Endothelial cell (in vitro differentiated cells): ENCODE measurements around the gene ZNF487. TPM values are rescaled to one million over a fixed set of nuclear protein-coding genes. Genes with fewer than 3 reads are reported as not detected.

Experiments used
- DNase-seq: peaks from one replicate; pipeline ENCODE4 v3.0.0; 2021; ENCODE audit warnings: low spot score
- H3K27ac Mint-ChIP-seq: one replicate; pipeline ENCODE4 v1.8.0; 2021; ENCODE audit warnings: mixed read lengths, inconsistent platforms; ENCODE audit not compliant: unreplicated experiment
- H3K27me3 Mint-ChIP-seq: one replicate; pipeline ENCODE4 v1.8.0; 2021; ENCODE audit warnings: mild to moderate bottlenecking, moderate library complexity, mixed read lengths, inconsistent platforms; ENCODE audit not compliant: unreplicated experiment
- H3K36me3 Mint-ChIP-seq: one replicate; pipeline ENCODE4 v1.8.0; 2021; ENCODE audit warnings: mild to moderate bottlenecking, low read depth, mixed read lengths, inconsistent platforms; ENCODE audit not compliant: unreplicated experiment
- H3K4me1 Mint-ChIP-seq: one replicate; pipeline ENCODE4 v1.8.0; 2021; ENCODE audit warnings: mild to moderate bottlenecking, mixed read lengths, inconsistent platforms; ENCODE audit not compliant: unreplicated experiment
- H3K4me3 Mint-ChIP-seq: one replicate; pipeline ENCODE4 v1.8.0; 2021; ENCODE audit warnings: mild to moderate bottlenecking, mixed read lengths, inconsistent platforms; ENCODE audit not compliant: unreplicated experiment
- H3K9me3 Mint-ChIP-seq: one replicate; pipeline ENCODE4 v1.8.0; 2021; ENCODE audit warnings: mixed read lengths, inconsistent platforms; ENCODE audit not compliant: unreplicated experiment
- total RNA-seq: library from RNA; stranded (reverse); fragmentation: NEBNext Ultra II Directional; extraction: Animal tissue kit (Norgen Biotek cat#: 25700); gene quantifications from one replicate; pipeline ENCODE4 v1.2.1, GENCODE V29; 2021; ENCODE audit not compliant: unreplicated experiment
- TF ChIP-seq, protein P1 (sequence below): fragments of 200-600 bp; sonication (generic); IDR thresholded peaks from one replicate; pipeline ENCODE4 v1.5.0; 2021; ENCODE audit warnings: antibody characterized with exemption; ENCODE audit not compliant: unreplicated experiment

Gene ZNF487
- total RNA-seq, 1 donor from 2014 or later = 3.3 TPM

DNA sequence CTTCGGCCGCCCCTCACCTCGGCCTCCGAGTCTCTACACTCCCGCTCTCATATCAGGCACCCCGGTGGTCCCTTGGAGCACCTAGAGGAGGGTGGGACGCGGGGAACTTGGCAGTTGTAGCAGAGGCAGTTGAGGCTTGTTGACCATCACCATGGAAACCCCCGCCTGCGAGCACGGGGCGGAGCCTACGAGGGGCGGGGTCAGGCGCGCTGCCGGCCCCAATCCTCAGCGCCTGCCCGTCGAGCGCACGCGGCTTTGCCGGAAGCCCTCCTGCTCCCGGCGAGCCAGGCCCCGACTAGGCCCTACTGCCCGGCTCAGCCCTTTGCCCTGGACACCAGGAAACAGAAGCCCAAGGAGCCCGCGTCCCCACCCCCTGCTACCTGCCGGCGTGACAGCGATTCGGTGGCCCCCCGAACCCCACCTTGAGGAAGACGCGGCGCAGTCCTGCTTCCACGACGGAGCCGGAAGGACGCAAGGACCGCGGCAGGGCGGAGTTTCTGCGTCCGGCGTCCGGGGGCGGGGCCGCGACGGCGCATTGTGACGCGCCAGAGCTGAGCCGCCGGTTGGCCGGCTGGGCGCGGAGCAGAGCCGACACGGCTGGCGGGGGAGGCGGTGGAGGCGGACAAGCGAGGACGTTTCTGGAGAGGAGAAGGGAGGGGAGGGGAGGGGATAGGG, 28.1 kb upstream of the ZNF487 start, which contains the start of gene HNRNPF:
Gene HNRNPF, minus strand, starts transcription at position 477 of the 675 bp plus-strand sequence. CDS start 21,302 bp downstream, outside the sequence.
- TF ChIP-seq, protein P1, sequence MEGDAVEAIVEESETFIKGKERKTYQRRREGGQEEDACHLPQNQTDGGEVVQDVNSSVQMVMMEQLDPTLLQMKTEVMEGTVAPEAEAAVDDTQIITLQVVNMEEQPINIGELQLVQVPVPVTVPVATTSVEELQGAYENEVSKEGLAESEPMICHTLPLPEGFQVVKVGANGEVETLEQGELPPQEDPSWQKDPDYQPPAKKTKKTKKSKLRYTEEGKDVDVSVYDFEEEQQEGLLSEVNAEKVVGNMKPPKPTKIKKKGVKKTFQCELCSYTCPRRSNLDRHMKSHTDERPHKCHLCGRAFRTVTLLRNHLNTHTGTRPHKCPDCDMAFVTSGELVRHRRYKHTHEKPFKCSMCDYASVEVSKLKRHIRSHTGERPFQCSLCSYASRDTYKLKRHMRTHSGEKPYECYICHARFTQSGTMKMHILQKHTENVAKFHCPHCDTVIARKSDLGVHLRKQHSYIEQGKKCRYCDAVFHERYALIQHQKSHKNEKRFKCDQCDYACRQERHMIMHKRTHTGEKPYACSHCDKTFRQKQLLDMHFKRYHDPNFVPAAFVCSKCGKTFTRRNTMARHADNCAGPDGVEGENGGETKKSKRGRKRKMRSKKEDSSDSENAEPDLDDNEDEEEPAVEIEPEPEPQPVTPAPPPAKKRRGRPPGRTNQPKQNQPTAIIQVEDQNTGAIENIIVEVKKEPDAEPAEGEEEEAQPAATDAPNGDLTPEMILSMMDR = no peak
- H3K27me3 Mint-ChIP-seq = peaks cover 16% of the 10 kb centered on the region
- DNase-seq = peak; percentile 94
- H3K9me3 Mint-ChIP-seq = no peaks in the 10 kb centered on the region
- H3K4me1 Mint-ChIP-seq = peaks cover 19% of the 10 kb centered on the region
- H3K4me3 Mint-ChIP-seq = peak within 1 kb of the TSS; percentile 97
- no peaks in the 10 kb centered on the region for H3K36me3 Mint-ChIP-seq
- peak within 1 kb of the TSS; percentile 99 for H3K27ac Mint-ChIP-seq

DNA sequence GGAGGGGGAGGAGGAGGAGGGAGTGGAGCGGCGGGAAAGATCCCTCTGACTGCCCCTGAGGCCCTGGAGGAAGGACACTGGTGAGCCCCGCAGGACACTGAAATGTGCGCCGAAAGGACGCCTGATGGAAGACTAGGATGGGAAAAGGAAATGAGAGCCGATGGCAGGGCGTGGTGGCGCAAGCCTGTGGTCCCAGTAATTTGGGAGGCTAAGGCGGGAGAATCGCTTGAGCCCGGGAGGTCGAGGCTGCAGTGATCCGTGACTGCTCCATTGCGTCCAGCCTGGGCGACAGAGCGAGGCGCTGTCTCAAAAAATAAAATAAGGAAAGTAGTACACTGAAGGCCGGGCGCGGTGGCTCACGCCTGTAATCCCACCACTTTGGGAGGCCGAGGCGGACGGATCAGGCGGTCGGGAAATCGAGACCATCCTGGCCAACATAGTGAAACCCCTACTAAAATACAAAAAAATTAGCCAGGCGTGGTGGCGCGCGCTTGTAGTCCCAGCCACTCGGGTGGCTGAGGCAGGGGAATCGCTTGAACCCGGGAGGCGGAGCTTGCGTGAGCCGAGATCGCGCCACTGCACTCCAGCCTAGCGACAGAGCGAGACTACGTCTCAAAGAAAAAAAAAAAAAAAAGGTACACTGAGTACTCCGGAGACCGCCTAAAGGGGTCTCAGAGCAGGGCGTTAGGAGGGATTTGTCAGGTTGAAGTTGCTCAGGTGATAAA, 27.4 kb upstream of the ZNF487 start:
- H3K36me3 Mint-ChIP-seq = no peaks in the 10 kb centered on the region

DNA sequence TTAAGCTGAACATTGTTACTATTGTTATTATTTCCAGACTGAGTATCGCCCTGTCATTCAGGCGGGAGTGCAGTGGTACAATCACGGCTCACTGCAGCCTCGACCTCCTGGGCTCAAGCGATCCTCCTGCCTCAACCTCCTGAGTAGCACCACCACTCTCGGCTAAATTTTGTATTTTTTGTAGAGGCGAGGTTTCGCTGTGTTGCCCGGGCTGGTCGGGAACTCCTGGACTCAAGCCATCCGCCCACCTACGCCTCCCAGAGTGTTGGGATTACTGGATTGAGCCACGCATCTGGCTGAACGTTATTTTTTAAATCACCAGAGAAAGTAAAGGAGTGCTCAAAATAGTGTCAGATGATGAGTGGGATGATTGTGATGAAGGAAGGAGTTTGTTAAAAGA, 26.6 kb upstream of the ZNF487 start:
- Mint-ChIP-seq H3K36me3 (no peaks in the 10 kb centered on the region), H3K4me3 (peak overlapping the region; percentile 76), H3K9me3 (no peaks in the 10 kb centered on the region), H3K27me3 (peaks cover 16% of the 10 kb centered on the region), H3K4me1 (peaks cover 11% of the 10 kb centered on the region), H3K27ac (peak overlapping the region; percentile 48)
- TF ChIP-seq, protein P1 = no peak
- DNase-seq = no peak

More for the DNA sequence above, 27.4 kb upstream of the ZNF487 start:
- peak; percentile 11 for DNase-seq
- TF ChIP-seq, protein P1 = no peak
- H3K4me1 Mint-ChIP-seq = peaks cover 15% of the 10 kb centered on the region
- H3K9me3 Mint-ChIP-seq = no peaks in the 10 kb centered on the region
- H3K27me3 Mint-ChIP-seq = peaks cover 16% of the 10 kb centered on the region
- peak overlapping the region; percentile 97 for H3K27ac Mint-ChIP-seq
- H3K4me3 Mint-ChIP-seq = peak overlapping the region; percentile 97

DNA sequence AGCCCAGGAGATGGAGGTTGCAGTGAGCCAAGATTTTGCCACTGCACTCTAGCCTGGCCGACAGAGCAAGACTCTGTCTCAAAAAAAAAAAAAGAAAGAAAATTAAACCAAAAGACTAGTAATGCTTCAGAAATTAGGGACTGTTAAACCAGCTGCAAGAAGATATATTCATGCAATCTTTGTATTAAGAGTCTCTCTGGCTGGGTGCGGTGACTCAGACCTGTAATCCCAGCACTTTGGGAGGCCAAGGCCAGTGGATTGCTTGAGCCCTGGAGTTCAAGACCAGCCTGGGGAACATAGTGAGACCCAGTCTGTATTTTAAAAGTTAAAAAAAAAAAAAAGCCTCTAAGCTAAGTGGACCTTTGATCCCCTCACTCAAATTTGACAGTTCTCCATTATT, 25.4 kb upstream of the ZNF487 start:
- DNase-seq = no peak
- H3K27ac Mint-ChIP-seq = no peak overlapping the region
- TF ChIP-seq, protein P1 = no peak
- H3K27me3 Mint-ChIP-seq = peaks cover 16% of the 10 kb centered on the region
- H3K36me3 Mint-ChIP-seq = no peaks in the 10 kb centered on the region
- peaks cover 7% of the 10 kb centered on the region for H3K4me1 Mint-ChIP-seq
- no peaks in the 10 kb centered on the region for H3K9me3 Mint-ChIP-seq
- H3K4me3 Mint-ChIP-seq = no peak overlapping the region

DNA sequence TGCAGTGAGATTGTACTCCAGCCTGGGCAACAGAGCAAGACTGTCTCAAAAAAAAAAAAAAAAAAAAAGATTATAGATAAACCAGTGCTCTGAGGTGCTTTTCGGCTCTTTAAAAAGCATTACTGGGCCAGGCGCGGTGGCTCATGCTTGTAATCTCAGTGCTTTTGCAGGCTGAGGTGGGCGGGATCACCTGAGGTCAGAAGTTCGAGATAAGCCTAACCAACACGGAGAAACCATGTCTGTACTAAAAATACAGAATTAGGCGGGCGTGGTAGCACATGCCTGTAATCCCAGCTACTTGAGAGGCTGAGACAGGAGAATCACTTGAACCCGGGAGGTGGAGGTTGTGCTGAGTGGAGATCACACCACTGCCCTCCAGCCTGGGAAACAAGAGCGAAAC, 21.4 kb upstream of the ZNF487 start:
- no peaks in the 10 kb centered on the region for H3K4me1 Mint-ChIP-seq
- no peak for DNase-seq
- no peak overlapping the region for H3K4me3 Mint-ChIP-seq
- no peak overlapping the region for H3K27ac Mint-ChIP-seq
- H3K9me3 Mint-ChIP-seq = no peaks in the 10 kb centered on the region
- no peaks in the 10 kb centered on the region for H3K36me3 Mint-ChIP-seq
- TF ChIP-seq, protein P1 = no peak
- peaks cover 2% of the 10 kb centered on the region for H3K27me3 Mint-ChIP-seq
